Measurements from ENCODE around the gene SYNM. TPM values are rescaled to one million over a fixed set of nuclear protein-coding genes. Genes with fewer than 3 reads are reported as not detected.
A peak's percentile ranks its signal among the peaks of the same experiment; 100 is the strongest.

The SYNM gene
- total RNA-seq, 1 experiment from 2014 or later: 1.9 TPM

DNA sequence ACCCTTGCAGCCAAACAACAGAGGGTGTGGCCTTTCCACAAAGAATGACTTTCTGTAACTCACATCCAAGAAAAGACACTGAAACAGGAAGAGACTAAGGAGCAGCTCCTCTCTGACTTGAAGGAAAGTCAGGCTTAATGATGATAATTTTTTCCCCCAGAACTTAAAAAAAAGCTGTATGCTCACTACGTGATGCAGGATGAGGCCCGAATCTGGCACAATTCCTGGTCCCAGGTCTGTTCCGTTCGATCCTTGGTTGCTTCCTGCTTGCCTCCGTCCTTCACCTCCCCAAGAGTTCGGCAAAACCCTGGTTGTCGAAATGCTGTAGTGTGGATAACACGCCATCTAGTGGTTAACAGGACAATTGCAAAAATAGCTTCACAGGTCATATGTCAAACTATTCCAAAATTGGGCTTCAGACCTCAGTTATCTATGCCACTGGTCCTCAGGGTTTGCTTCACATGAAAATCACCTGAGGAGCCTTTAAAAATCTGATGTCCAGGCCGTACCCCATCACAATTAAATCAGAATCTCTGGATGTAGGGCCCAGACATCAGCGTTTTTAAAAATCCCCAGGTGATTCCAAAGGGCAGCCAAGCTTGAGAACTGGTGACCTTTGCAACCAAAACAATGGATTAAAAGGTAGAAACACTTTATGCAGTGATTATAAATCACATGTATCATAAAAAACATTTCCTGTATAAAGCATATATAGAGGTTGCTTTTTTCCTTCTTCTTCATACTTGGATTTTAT, 28.1 kb upstream of the SYNM start:
- Histone ChIP-seq H3K79me1 (ENCODE audit: insufficient read depth, low read depth, low read length, poor library complexity, severe bottlenecking) (no peaks in the 10 kb centered on the region), H3K27ac (ENCODE audit: insufficient read length, low read depth, low read length) (no peak overlapping the region), H2BK120ac (ENCODE audit: low read depth, low read length, poor library complexity, severe bottlenecking) (no peak overlapping the region), H4K91ac (ENCODE audit: insufficient read length, low read depth, low read length) (no peak overlapping the region), H2BK12ac (ENCODE audit: insufficient read length, low read depth, low read length) (no peak overlapping the region), H2AK5ac (ENCODE audit: insufficient read length, low read length) (no peak overlapping the region), H3K18ac (ENCODE audit: insufficient read length, low read depth, low read length) (no peak overlapping the region), H2BK15ac (ENCODE audit: low read depth, low read length) (no peak overlapping the region), H2BK20ac (ENCODE audit: low read depth, low read length, poor library complexity, severe bottlenecking) (no peak overlapping the region), H3K23ac (ENCODE audit: insufficient read length, low read depth, low read length) (no peak overlapping the region), H3T11ph (ENCODE audit: low read length) (no peak overlapping the region), H3K4me2 (ENCODE audit: insufficient read depth, insufficient read length, low read length) (peak overlapping the region; percentile 36), H3K9me3 (ENCODE audit: control insufficient read depth, low read depth, low read length) (no peaks in the 10 kb centered on the region), H3K56ac (ENCODE audit: insufficient read length, low read depth, low read length) (no peak overlapping the region), H2AFZ (ENCODE audit: low read length) (peak overlapping the region; percentile 94), H4K8ac (replicated peaks; ENCODE audit: insufficient read length, low read depth, low read length) (no peak overlapping the region), H3K27me3 (ENCODE audit: insufficient read depth, low read length) (no peaks in the 10 kb centered on the region), H3K14ac (ENCODE audit: insufficient read depth, low read length) (no peak overlapping the region), H3K79me2 (ENCODE audit: insufficient read depth, low read length) (no peaks in the 10 kb centered on the region), H4K5ac (ENCODE audit: insufficient read length, low read depth, low read length) (no peak overlapping the region), H3K9ac (ENCODE audit: extremely low read depth, insufficient read length, low read length) (no peak overlapping the region), H3K4me1 (ENCODE audit: insufficient read depth, low read length) (no peaks in the 10 kb centered on the region), H3K4ac (ENCODE audit: low read depth, low read length) (no peak overlapping the region), H2BK5ac (ENCODE audit: insufficient read length, low read length) (no peak overlapping the region), H3K23me2 (ENCODE audit: insufficient read length, low read depth, low read length, poor library complexity, severe bottlenecking) (no peaks in the 10 kb centered on the region), H4K20me1 (ENCODE audit: control insufficient read depth, insufficient read depth, insufficient read length) (no peaks in the 10 kb centered on the region)
- H3K9me3 Mint-ChIP-seq: no peaks in the 10 kb centered on the region
- peak overlapping the region; percentile 29 to 57; a peak in 4 of 5 replicates for H3K4me3 Mint-ChIP-seq
- no CpG with 5 or more reads among the region's 10 CpGs for WGBS (ENCODE audit: extremely low coverage, insufficient read length, low lambda C conversion rate)
- TF ChIP-seq, protein P1, sequence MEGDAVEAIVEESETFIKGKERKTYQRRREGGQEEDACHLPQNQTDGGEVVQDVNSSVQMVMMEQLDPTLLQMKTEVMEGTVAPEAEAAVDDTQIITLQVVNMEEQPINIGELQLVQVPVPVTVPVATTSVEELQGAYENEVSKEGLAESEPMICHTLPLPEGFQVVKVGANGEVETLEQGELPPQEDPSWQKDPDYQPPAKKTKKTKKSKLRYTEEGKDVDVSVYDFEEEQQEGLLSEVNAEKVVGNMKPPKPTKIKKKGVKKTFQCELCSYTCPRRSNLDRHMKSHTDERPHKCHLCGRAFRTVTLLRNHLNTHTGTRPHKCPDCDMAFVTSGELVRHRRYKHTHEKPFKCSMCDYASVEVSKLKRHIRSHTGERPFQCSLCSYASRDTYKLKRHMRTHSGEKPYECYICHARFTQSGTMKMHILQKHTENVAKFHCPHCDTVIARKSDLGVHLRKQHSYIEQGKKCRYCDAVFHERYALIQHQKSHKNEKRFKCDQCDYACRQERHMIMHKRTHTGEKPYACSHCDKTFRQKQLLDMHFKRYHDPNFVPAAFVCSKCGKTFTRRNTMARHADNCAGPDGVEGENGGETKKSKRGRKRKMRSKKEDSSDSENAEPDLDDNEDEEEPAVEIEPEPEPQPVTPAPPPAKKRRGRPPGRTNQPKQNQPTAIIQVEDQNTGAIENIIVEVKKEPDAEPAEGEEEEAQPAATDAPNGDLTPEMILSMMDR (conservative IDR thresholded peaks at IDR 0.05): peak; percentile 90
- no peaks in the 10 kb centered on the region for H3K36me3 Mint-ChIP-seq (ENCODE audit: insufficient read depth in 1 of 3, low read depth in 3 of 3)
- peak; percentile 70 for DNase-seq
- no peaks in the 10 kb centered on the region for H3K27me3 Mint-ChIP-seq (ENCODE audit: low read depth)
- peaks cover 10 to 11% of the 10 kb centered on the region in 2 experiments for H3K4me1 Mint-ChIP-seq
- no peak overlapping the region for H3K27ac Mint-ChIP-seq

All from H9 (cell line).